ENCODE results near the gene HEBP2. TPM values are rescaled to one million over a fixed set of nuclear protein-coding genes. Genes with fewer than 3 reads are reported as not detected.

Gene HEBP2
- total and polyA plus RNA-seq, 2 experiments from 2014 or later, result 25.6 to 118 TPM

GRCh38 chr6:138430361-138431145 is 26.5 kb downstream of the HEBP2 start:
- Histone ChIP-seq H3F3A (replicated peaks; ENCODE audit: low read depth) (0 out of 2 replicates have a peak, but pooled peaks cover 7% of the 10 kb centered on the region), H3K4me3 (no peak overlapping the region), H3K79me2 (replicated peaks; ENCODE audit: insufficient read depth) (no peaks in the 10 kb centered on the region), H3K27me3 (ENCODE audit: insufficient read depth) (no peaks in the 10 kb centered on the region), H3K4me2 (no peak overlapping the region), H4K20me1 (replicated peaks; ENCODE audit: insufficient read depth) (no peaks in the 10 kb centered on the region), H2AFZ (no peak overlapping the region), H3K9me2 (ENCODE audit: insufficient read depth) (no peaks in the 10 kb centered on the region), H3K36me3 (ENCODE audit: insufficient read depth) (no peaks in the 10 kb centered on the region), H3K27ac (ENCODE audit: low read depth) (no peak overlapping the region), H3K4me1 (ENCODE audit: insufficient read depth) (no peaks in the 10 kb centered on the region)
- Mint-ChIP-seq H3K9me3 (no peaks in the 10 kb centered on the region), H3K27me3 (ENCODE audit: insufficient read depth, low read depth, poor library complexity) (peaks cover 2% of the 10 kb centered on the region), H3K4me3 (no peak overlapping the region), H3K27ac (no peak overlapping the region), H3K36me3 (ENCODE audit: low read depth) (peaks cover 9% of the 10 kb centered on the region), H3K4me1 (peaks cover 19% of the 10 kb centered on the region)
- ATAC-seq (no peak; the same call in 2 of the 3 replicates), DNase-seq (ENCODE audit: low spot score) (no peak)
- TF ChIP-seq ZNF462 (CRISPR knock-in tag; IDR thresholded peaks at IDR 0.05) (no peak), STAT1 (IDR thresholded peaks at IDR 0.05; ENCODE audit: unreplicated experiment) (no peak), EZH2phosphoT487 (IDR thresholded peaks at IDR 0.05; ENCODE audit: unreplicated experiment) (no peak), POLR2AphosphoS5 (IDR thresholded peaks at IDR 0.05; ENCODE audit: low read depth) (no peak), NANOG (IDR thresholded peaks at IDR 0.05; ENCODE audit: borderline replicate concordance) (no peak), JUNB (IDR thresholded peaks at IDR 0.05; ENCODE audit: unreplicated experiment) (no peak), ETS1 (IDR thresholded peaks at IDR 0.05) (no peak), REST (IDR thresholded peaks at IDR 0.05; ENCODE audit: unreplicated experiment) (no peak), CREB1 (CRISPR knock-in tag; IDR thresholded peaks at IDR 0.05; ENCODE audit: low read depth) (no peak), ZNF331 (CRISPR knock-in tag; IDR thresholded peaks at IDR 0.05; ENCODE audit: low read depth) (no peak), CTCF (conservative IDR thresholded peaks at IDR 0.05; ENCODE audit: low read depth in 2 of 2) (no peak), ZNF114 (CRISPR knock-in tag; IDR thresholded peaks at IDR 0.05) (no peak), EZH2 (IDR thresholded peaks at IDR 0.05; ENCODE audit: low read depth, unreplicated experiment) (no peak)
